Measurements from ENCODE around the gene IZUMO4.
A peak's percentile ranks its signal among the peaks of the same experiment; 100 is the strongest.

IZUMO4 gene

GRCh38 chr19:2059422-2060201 is 37.1 kb upstream of the IZUMO4 start:
- no peak for DNase-seq

GRCh38 chr19:2060884-2061494 is 35.7 kb upstream of the IZUMO4 start:
- DNase-seq, result no peak

- DNase-seq, result peak; percentile 99
Measured at GRCh38 chr19:2061495-2062388, 35.0 kb upstream of the IZUMO4 start.

GRCh38 chr19:2062389-2062729 is 34.4 kb upstream of the IZUMO4 start:
- DNase-seq, result no peak

- no peak for DNase-seq
Measured at GRCh38 chr19:2062770-2063169, 33.9 kb upstream of the IZUMO4 start.

- no peak for DNase-seq
Measured at GRCh38 chr19:2063824-2064223, 32.9 kb upstream of the IZUMO4 start.

- DNase-seq, result no peak
Measured at GRCh38 chr19:2064395-2064787, 32.3 kb upstream of the IZUMO4 start.

- DNase-seq, result no peak
Measured at GRCh38 chr19:2064788-2065524, 31.8 kb upstream of the IZUMO4 start.

GRCh38 chr19:2070436-2070827 is 26.3 kb upstream of the IZUMO4 start:
- DNase-seq, result no peak

- no peak for DNase-seq
Measured at GRCh38 chr19:2070986-2071673, 25.6 kb upstream of the IZUMO4 start.

GRCh38 chr19:2072757-2073551 is 23.8 kb upstream of the IZUMO4 start:
- no peak for DNase-seq

GRCh38 chr19:2076526-2076944 is 20.2 kb upstream of the IZUMO4 start:
- DNase-seq, result no peak

GRCh38 chr19:2077398-2077797 is 19.3 kb upstream of the IZUMO4 start:
- no peak for DNase-seq

GRCh38 chr19:2077833-2078619 is 18.7 kb upstream of the IZUMO4 start:
- no peak for DNase-seq

GRCh38 chr19:2079076-2079864 is 17.4 kb upstream of the IZUMO4 start:
- no peak for DNase-seq

GRCh38 chr19:2079865-2080301 is 16.8 kb upstream of the IZUMO4 start:
- DNase-seq, result no peak

- no peak for DNase-seq
Measured at GRCh38 chr19:2080336-2080988, 16.3 kb upstream of the IZUMO4 start.

GRCh38 chr19:2081873-2082810 is 14.6 kb upstream of the IZUMO4 start:
- no peak for DNase-seq
